GM18508 (cell line): Measurements from ENCODE around the gene PRRT4.

Experiments used
- ATAC-seq: cut with Tn5 transposase; IDR thresholded peaks from one replicate; pipeline ENCODE4 v1.9.1; 2021; ENCODE audit warnings: moderate number of reproducible peaks; ENCODE audit not compliant: insufficient read depth, unreplicated experiment

PRRT4 gene

GRCh38 chr7:128303643-128304042 lies 57.8 kb downstream of the PRRT4 start:
- ATAC-seq = no peak

GRCh38 chr7:128303133-128303532 lies 58.4 kb downstream of the PRRT4 start:
- no peak for ATAC-seq

GRCh38 chr7:128302139-128302538 lies 59.4 kb downstream of the PRRT4 start:
- ATAC-seq = no peak
